MM.1S (cell line): ENCODE data around the gene PAX7.

ENCODE experiments used
- EZH2 ChIP-seq: fragments of 300-600 bp; sonication (generic); optimal IDR thresholded peaks from 2 replicates; pipeline ENCODE3; 2017; ENCODE audit warnings: low read depth, mild to moderate bottlenecking, antibody characterized with exemption, low read length, mixed read lengths
- EZH2phosphoT487 ChIP-seq: fragments of 300-600 bp; sonication (generic); IDR thresholded peaks from 2 replicates; pipeline ENCODE4 v1.6.1; 2018; ENCODE audit warnings: antibody characterized with exemption, low read length
- TF ChIP-seq, protein P1 (sequence below): fragments of 300-600 bp; sonication (generic); IDR thresholded peaks from 2 replicates; pipeline ENCODE4 v1.5.1; 2016; ENCODE audit warnings: antibody characterized with exemption, low read length, mixed read lengths

DNA sequence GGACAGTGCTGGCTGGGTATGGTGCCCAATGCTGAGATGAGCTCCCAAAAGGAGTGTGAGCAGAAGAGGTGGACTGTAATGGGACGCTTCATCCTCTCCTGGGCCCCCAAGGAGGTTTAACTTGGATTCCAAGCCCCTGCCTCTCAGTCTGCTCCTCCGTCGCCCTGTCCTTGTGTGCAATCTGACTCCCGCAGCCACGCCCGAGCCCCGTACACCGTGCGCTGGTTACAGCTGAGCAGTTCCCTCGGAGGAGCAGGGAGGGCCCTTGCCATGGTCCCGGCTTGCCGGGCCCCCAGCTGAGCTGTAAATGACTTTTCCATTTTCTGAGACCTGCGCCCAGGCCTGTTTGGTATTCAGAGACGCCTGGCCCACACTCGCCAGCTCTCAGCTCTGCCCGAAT, 53.7 kb downstream of the PAX7 start:
- TF ChIP-seq, protein P1, sequence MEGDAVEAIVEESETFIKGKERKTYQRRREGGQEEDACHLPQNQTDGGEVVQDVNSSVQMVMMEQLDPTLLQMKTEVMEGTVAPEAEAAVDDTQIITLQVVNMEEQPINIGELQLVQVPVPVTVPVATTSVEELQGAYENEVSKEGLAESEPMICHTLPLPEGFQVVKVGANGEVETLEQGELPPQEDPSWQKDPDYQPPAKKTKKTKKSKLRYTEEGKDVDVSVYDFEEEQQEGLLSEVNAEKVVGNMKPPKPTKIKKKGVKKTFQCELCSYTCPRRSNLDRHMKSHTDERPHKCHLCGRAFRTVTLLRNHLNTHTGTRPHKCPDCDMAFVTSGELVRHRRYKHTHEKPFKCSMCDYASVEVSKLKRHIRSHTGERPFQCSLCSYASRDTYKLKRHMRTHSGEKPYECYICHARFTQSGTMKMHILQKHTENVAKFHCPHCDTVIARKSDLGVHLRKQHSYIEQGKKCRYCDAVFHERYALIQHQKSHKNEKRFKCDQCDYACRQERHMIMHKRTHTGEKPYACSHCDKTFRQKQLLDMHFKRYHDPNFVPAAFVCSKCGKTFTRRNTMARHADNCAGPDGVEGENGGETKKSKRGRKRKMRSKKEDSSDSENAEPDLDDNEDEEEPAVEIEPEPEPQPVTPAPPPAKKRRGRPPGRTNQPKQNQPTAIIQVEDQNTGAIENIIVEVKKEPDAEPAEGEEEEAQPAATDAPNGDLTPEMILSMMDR: no peak
- TF ChIP-seq EZH2phosphoT487: no peak
- no peak for TF ChIP-seq EZH2
